WTC11 (cell line): ENCODE measurements around the gene CFAP58. TPM values are rescaled to one million over a fixed set of nuclear protein-coding genes. Genes with fewer than 3 reads are reported as not detected.

Source experiments
- ZNF263 ChIP-seq: sonication (generic); formaldehyde crosslinking; IDR thresholded peaks from 2 replicates; pipeline ENCODE4 v1.8.1; 2022; ENCODE audit warnings: low read depth, mild to moderate bottlenecking, moderate library complexity, missing genetic modification reagents
- ZNF396 ChIP-seq: fragments of 250-450 bp; sonication (Bioruptor Pico); IDR thresholded peaks from 2 replicates; pipeline ENCODE4 v1.8.0; 2021; ENCODE audit warnings: mild to moderate bottlenecking, moderate library complexity, borderline replicate concordance
- total RNA-seq: library from RNA; stranded (reverse); gene quantifications from 3 replicates; pipeline ENCODE4 v1.2.3, GENCODE V29; 2021

CFAP58 gene
- total RNA-seq, 1 experiment from 2014 or later = 1.0 TPM

GRCh38 chr10:104502907-104503306, 149.3 kb downstream of the CFAP58 start (continued):
- TF ChIP-seq ZNF396 (CRISPR knock-in tag) = no peak
- TF ChIP-seq ZNF263 = no peak

Other genes with a start within 250 kb of the CFAP58 start
- 9.2 to 11.6 TPM (median 9.9 TPM) in 3 replicates for gene SFR1, start 231.7 kb upstream of the CFAP58 start, total RNA-seq
- 0.42 to 0.69 TPM (median 0.44 TPM) in 3 replicates for gene CFAP43, start 121.5 kb upstream of the CFAP58 start, total RNA-seq
- gene GSTO1, start 98.9 kb upstream of the CFAP58 start, total RNA-seq = 87.9 to 99.5 TPM (median 99.2 TPM) in 3 replicates
- gene GSTO2, start 84.6 kb upstream of the CFAP58 start, total RNA-seq = 10.7 to 18.7 TPM (median 17.6 TPM) in 3 replicates
- gene ITPRIP, start 15.4 kb upstream of the CFAP58 start, total RNA-seq = 13.0 to 16.8 TPM (median 13.4 TPM) in 3 replicates